Endodermal cell (in vitro differentiated cells): ENCODE data around the gene SYNGR1. TPM values are rescaled to one million over a fixed set of nuclear protein-coding genes. Genes with fewer than 3 reads are reported as not detected.

Experiments used
- DNase-seq: peaks from one replicate; pipeline ENCODE4 v3.0.0-alpha.2; 2017
- H3K27ac ChIP-seq: 2 replicates; pipeline ENCODE4 v1.5.1; 2013; ENCODE audit warnings: mild to moderate bottlenecking, low read depth, low read length, moderate library complexity
- H3K27me3 ChIP-seq: 2 replicates; pipeline ENCODE4 v1.6.1; 2013; ENCODE audit warnings: mild to moderate bottlenecking, low read length, moderate library complexity; ENCODE audit not compliant: insufficient read depth, control insufficient read depth, poor library complexity, severe bottlenecking
- H3K36me3 ChIP-seq: 2 replicates; pipeline ENCODE4 v1.7.0; 2013; ENCODE audit warnings: mild to moderate bottlenecking, low read length, moderate library complexity; ENCODE audit not compliant: control insufficient read depth, insufficient read depth
- H3K4me1 ChIP-seq: one replicate; pipeline ENCODE4 v1.7.0; 2013; ENCODE audit warnings: low read length; ENCODE audit not compliant: control insufficient read depth, insufficient read depth
- H3K4me3 ChIP-seq: 2 replicates; pipeline ENCODE4 v1.5.1; 2013; ENCODE audit warnings: mild to moderate bottlenecking, low read length, moderate library complexity
- H3K9ac ChIP-seq: 2 replicates; pipeline ENCODE4 v1.6.1; 2013; ENCODE audit warnings: mild to moderate bottlenecking, low read length, moderate library complexity; ENCODE audit not compliant: poor library complexity, severe bottlenecking; ENCODE audit errors: extremely low read depth
- H3K9me3 ChIP-seq: 2 replicates; pipeline ENCODE4 v1.6.1; 2013; ENCODE audit warnings: mild to moderate bottlenecking, low read length, moderate library complexity; ENCODE audit not compliant: control insufficient read depth
- H3K27ac Mint-ChIP-seq: 2 replicates; pipeline ENCODE4 v1.8.0; 2020; ENCODE audit warnings: mixed read lengths
- H3K27me3 Mint-ChIP-seq: 2 replicates; pipeline ENCODE4 v1.8.0; 2021; ENCODE audit warnings: mild to moderate bottlenecking, mixed read lengths; ENCODE audit not compliant: insufficient read depth
- H3K36me3 Mint-ChIP-seq: 2 replicates; pipeline ENCODE4 v1.8.0; 2020; ENCODE audit warnings: low read depth, mixed read lengths
- H3K4me1 Mint-ChIP-seq: 2 replicates; pipeline ENCODE4 v1.8.0; 2020; ENCODE audit warnings: mixed read lengths
- H3K4me3 Mint-ChIP-seq: 2 replicates; pipeline ENCODE4 v1.8.0; 2020; ENCODE audit warnings: mild to moderate bottlenecking, moderate library complexity, mixed read lengths
- H3K9me3 Mint-ChIP-seq: 2 replicates; pipeline ENCODE4 v1.8.0; 2020; ENCODE audit warnings: mild to moderate bottlenecking, mixed read lengths
- CTCF ChIP-seq: fragments of 200-600 bp; sonication (generic); conservative IDR thresholded peaks from 2 replicates; pipeline ENCODE4 v1.5.0; 2021; ENCODE audit warnings: antibody characterized with exemption, mild to moderate bottlenecking
- WGBS, 2 experiments: methylation state at CpG; one replicate each; pipeline versions ENCODE4 v1.1.5 to v1.1.7; 2013; ENCODE audit warnings: missing lambda C conversion rate in 2 of 2, mixed read lengths in 1 of 2; ENCODE audit not compliant: insufficient coverage in 1 of 2, insufficient read length in 1 of 2; 5-methylcytosine and 5-hydroxymethylcytosine counted together
- total RNA-seq, 2 donors: library from RNA; stranded (reverse); fragmentation: NEBNext Ultra II Directional in 1 of 2; extraction: Animal tissue kit (Norgen Biotek cat#: 25700) in 1 of 2; gene quantifications; 2 replicates in 1 of 2; 3 replicates in 1 of 2; pipeline ENCODE4 v1.2.1, GENCODE V29; 2021

Gene SYNGR1
- total RNA-seq, 2 donors from 2014 or later: 19.0 to 36.3 TPM

GRCh38 chr22:39367035-39367434, 17.2 kb downstream of the SYNGR1 start:
- H3K4me3 Mint-ChIP-seq: no peak overlapping the region
- no peak for DNase-seq
- Histone ChIP-seq H3K9me3 (peaks cover 7% of the 10 kb centered on the region), H3K27ac (no peak overlapping the region), H3K4me3 (no peak overlapping the region), H3K4me1 (peaks cover 21% of the 10 kb centered on the region), H3K9ac (no peak overlapping the region), H3K27me3 (no peaks in the 10 kb centered on the region), H3K36me3 (no peaks in the 10 kb centered on the region)
- no peaks in the 10 kb centered on the region for H3K27me3 Mint-ChIP-seq
- H3K27ac Mint-ChIP-seq: peak overlapping the region; percentile 11
- H3K36me3 Mint-ChIP-seq: peaks cover 1% of the 10 kb centered on the region
- WGBS, 2 experiments: 87 to 91% methylated on average over 7 to 9 of the region's 9 CpGs
- TF ChIP-seq CTCF: no peak
- H3K9me3 Mint-ChIP-seq: peaks cover 3% of the 10 kb centered on the region
- H3K4me1 Mint-ChIP-seq: peaks cover 25% of the 10 kb centered on the region

DNA sequence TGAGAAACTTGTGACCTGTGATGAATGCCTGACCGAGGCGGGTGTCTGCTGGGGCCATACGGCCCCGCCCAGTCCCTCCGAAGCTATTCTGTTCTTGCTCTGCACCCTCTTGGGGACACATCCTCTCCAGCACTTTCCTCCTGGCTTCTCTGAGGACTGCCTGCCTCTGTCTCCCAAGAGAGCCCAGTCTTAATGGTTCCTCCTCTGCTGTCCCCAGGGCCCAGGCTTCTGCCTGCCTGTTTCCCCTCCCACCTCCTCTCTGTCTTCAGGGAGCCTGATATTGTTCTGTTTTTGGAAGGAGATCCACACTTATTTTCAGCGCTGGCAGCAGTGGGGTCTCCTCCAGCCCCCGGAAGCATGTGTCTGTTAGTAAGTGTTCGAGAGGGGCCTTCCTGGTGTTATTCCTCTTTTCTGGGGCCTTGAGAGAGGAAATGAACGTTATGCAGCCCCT, 18.7 kb downstream of the SYNGR1 start:
- Histone ChIP-seq H3K27ac (peak overlapping the region; percentile 53), H3K36me3 (no peaks in the 10 kb centered on the region), H3K4me3 (no peak overlapping the region), H3K9ac (no peak overlapping the region), H3K9me3 (peaks cover 9% of the 10 kb centered on the region), H3K4me1 (peaks cover 8% of the 10 kb centered on the region), H3K27me3 (no peaks in the 10 kb centered on the region)
- 91 to 97% methylated on average over 6 to 9 of the region's 9 CpGs for WGBS, 2 experiments
- H3K36me3 Mint-ChIP-seq: peaks cover 1% of the 10 kb centered on the region
- H3K4me1 Mint-ChIP-seq: peaks cover 14% of the 10 kb centered on the region
- H3K9me3 Mint-ChIP-seq: peaks cover 7% of the 10 kb centered on the region
- H3K27ac Mint-ChIP-seq: no peak overlapping the region
- no peak for DNase-seq
- H3K4me3 Mint-ChIP-seq: no peak overlapping the region
- TF ChIP-seq CTCF: no peak
- H3K27me3 Mint-ChIP-seq: no peaks in the 10 kb centered on the region

DNA sequence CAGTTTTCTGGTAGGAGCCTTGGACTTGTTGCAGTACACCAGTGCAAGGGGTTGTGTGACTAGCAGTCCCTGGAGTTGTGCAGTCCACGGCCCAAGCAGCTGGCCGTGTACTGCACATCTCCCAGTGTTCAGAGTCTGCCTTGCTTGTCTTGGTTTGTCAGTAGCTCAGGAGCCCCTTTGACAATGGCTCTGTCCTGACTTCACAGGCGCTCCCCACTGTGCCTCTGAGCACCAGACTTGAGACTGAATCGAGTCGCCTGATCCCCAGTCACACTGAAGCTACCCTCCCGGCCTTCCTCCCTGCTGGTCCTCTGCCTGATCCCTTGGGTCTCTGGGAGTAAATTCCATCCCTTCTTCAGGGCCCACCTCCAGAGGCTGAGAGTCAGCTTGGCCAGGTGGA, 19.4 kb downstream of the SYNGR1 start:
- Histone ChIP-seq H3K27me3 (no peaks in the 10 kb centered on the region), H3K27ac (no peak overlapping the region), H3K36me3 (no peaks in the 10 kb centered on the region), H3K9me3 (peaks cover 9% of the 10 kb centered on the region), H3K9ac (no peak overlapping the region), H3K4me3 (no peak overlapping the region), H3K4me1 (peaks cover under 1% of the 10 kb centered on the region)
- Mint-ChIP-seq H3K9me3 (peaks cover 7% of the 10 kb centered on the region), H3K4me1 (peaks cover 9% of the 10 kb centered on the region), H3K4me3 (no peak overlapping the region), H3K27ac (no peak overlapping the region), H3K36me3 (peaks cover 1% of the 10 kb centered on the region), H3K27me3 (no peaks in the 10 kb centered on the region)
- DNase-seq: peak; percentile 59
- WGBS, 2 experiments: 78 to 84% methylated on average over 6 of the region's 6 CpGs
- TF ChIP-seq CTCF: no peak
